ENCODE results near the gene C11orf58. TPM values are rescaled to one million over a fixed set of nuclear protein-coding genes. Genes with fewer than 3 reads are reported as not detected.

C11orf58 gene
- total RNA-seq, 2 donors from 2014 or later = 120 to 128 TPM

GRCh38 chr11:16786131-16786530, 47.7 kb downstream of the C11orf58 start:
- H3K36me3 ChIP-seq = no peaks in the 10 kb centered on the region
- H3K27ac ChIP-seq = no peak overlapping the region
- peaks cover 0 to 66% of the 10 kb centered on the region in 2 donors for H3K4me1 ChIP-seq
- H3K9me3 ChIP-seq = no peaks in the 10 kb centered on the region
- TF ChIP-seq CTCF (IDR thresholded peaks at IDR 0.05) = no peak
- no peaks in the 10 kb centered on the region for H3K27me3 ChIP-seq
- no peak for DNase-seq (ENCODE audit: low spot score)
- no peak overlapping the region for H3K4me3 ChIP-seq

GRCh38 chr11:16787035-16787742, 48.7 kb downstream of the C11orf58 start:
- no peak for TF ChIP-seq CTCF (IDR thresholded peaks at IDR 0.05)
- peaks cover 0 to 76% of the 10 kb centered on the region in 2 donors for H3K4me1 ChIP-seq
- peak overlapping the region in 1 of 2 donors; percentile 12 for H3K27ac ChIP-seq
- H3K4me3 ChIP-seq = no peak overlapping the region
- no peak for DNase-seq (ENCODE audit: low spot score)
- no peaks in the 10 kb centered on the region for H3K36me3 ChIP-seq
- no peaks in the 10 kb centered on the region for H3K27me3 ChIP-seq
- H3K9me3 ChIP-seq = no peaks in the 10 kb centered on the region

GRCh38 chr11:16788141-16789062, 50.0 kb downstream of the C11orf58 start:
- no peak for DNase-seq (ENCODE audit: low spot score)
- Histone ChIP-seq H3K4me1 (peaks cover 0 to 82% of the 10 kb centered on the region in 2 donors), H3K27me3 (no peaks in the 10 kb centered on the region), H3K36me3 (no peaks in the 10 kb centered on the region), H3K27ac (no peak overlapping the region), H3K4me3 (no peak overlapping the region), H3K9me3 (no peaks in the 10 kb centered on the region)
- TF ChIP-seq CTCF (IDR thresholded peaks at IDR 0.05) = peak; percentile 95 to 98

GRCh38 chr11:16789063-16789420, 50.6 kb downstream of the C11orf58 start:
- DNase-seq (ENCODE audit: low spot score) = no peak
- H3K4me1 ChIP-seq = peaks cover 0 to 81% of the 10 kb centered on the region in 2 donors

More at GRCh38 chr11:16789063-16789420, 50.6 kb downstream of the C11orf58 start:
- Histone ChIP-seq H3K36me3 (no peaks in the 10 kb centered on the region), H3K27ac (no peak overlapping the region), H3K4me3 (no peak overlapping the region), H3K9me3 (no peaks in the 10 kb centered on the region), H3K27me3 (no peaks in the 10 kb centered on the region)
- TF ChIP-seq CTCF (IDR thresholded peaks at IDR 0.05) = no peak

Measured in right atrium auricular region (tissue), 2 donors.